ENCODE data around the gene MAPKAP1. TPM values are rescaled to one million over a fixed set of nuclear protein-coding genes. Genes with fewer than 3 reads are reported as not detected.
"Not testable (repeated sequence)": the region's sequence is repeated elsewhere in the genome, so short reads cannot be mapped to it uniquely, and the experiment has no call there.

Gene MAPKAP1
- total and polyA plus RNA-seq, 2 experiments from 2014 or later, result 68.4 to 98.5 TPM

DNA sequence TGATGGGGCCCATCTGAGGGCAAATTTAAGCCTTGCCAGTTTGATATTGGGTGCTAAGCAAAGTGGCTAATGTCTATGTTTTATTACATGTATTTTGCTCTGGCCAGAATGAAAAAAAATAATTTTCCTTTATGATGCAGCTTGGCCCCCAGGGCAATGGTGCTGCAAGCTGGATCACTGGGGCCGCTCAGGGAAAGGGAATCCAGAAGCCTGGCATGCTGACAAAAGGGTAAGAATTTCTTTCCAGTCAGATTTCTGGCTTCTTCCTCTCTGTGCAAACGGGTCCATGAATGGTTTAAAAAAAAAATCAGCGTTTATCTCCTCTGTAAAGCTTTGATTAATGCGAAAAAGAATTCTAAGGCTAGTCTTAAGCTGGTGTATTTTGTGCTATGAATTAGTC, 138.4 kb downstream of the MAPKAP1 start (continued):
- TF ChIP-seq, protein P1, sequence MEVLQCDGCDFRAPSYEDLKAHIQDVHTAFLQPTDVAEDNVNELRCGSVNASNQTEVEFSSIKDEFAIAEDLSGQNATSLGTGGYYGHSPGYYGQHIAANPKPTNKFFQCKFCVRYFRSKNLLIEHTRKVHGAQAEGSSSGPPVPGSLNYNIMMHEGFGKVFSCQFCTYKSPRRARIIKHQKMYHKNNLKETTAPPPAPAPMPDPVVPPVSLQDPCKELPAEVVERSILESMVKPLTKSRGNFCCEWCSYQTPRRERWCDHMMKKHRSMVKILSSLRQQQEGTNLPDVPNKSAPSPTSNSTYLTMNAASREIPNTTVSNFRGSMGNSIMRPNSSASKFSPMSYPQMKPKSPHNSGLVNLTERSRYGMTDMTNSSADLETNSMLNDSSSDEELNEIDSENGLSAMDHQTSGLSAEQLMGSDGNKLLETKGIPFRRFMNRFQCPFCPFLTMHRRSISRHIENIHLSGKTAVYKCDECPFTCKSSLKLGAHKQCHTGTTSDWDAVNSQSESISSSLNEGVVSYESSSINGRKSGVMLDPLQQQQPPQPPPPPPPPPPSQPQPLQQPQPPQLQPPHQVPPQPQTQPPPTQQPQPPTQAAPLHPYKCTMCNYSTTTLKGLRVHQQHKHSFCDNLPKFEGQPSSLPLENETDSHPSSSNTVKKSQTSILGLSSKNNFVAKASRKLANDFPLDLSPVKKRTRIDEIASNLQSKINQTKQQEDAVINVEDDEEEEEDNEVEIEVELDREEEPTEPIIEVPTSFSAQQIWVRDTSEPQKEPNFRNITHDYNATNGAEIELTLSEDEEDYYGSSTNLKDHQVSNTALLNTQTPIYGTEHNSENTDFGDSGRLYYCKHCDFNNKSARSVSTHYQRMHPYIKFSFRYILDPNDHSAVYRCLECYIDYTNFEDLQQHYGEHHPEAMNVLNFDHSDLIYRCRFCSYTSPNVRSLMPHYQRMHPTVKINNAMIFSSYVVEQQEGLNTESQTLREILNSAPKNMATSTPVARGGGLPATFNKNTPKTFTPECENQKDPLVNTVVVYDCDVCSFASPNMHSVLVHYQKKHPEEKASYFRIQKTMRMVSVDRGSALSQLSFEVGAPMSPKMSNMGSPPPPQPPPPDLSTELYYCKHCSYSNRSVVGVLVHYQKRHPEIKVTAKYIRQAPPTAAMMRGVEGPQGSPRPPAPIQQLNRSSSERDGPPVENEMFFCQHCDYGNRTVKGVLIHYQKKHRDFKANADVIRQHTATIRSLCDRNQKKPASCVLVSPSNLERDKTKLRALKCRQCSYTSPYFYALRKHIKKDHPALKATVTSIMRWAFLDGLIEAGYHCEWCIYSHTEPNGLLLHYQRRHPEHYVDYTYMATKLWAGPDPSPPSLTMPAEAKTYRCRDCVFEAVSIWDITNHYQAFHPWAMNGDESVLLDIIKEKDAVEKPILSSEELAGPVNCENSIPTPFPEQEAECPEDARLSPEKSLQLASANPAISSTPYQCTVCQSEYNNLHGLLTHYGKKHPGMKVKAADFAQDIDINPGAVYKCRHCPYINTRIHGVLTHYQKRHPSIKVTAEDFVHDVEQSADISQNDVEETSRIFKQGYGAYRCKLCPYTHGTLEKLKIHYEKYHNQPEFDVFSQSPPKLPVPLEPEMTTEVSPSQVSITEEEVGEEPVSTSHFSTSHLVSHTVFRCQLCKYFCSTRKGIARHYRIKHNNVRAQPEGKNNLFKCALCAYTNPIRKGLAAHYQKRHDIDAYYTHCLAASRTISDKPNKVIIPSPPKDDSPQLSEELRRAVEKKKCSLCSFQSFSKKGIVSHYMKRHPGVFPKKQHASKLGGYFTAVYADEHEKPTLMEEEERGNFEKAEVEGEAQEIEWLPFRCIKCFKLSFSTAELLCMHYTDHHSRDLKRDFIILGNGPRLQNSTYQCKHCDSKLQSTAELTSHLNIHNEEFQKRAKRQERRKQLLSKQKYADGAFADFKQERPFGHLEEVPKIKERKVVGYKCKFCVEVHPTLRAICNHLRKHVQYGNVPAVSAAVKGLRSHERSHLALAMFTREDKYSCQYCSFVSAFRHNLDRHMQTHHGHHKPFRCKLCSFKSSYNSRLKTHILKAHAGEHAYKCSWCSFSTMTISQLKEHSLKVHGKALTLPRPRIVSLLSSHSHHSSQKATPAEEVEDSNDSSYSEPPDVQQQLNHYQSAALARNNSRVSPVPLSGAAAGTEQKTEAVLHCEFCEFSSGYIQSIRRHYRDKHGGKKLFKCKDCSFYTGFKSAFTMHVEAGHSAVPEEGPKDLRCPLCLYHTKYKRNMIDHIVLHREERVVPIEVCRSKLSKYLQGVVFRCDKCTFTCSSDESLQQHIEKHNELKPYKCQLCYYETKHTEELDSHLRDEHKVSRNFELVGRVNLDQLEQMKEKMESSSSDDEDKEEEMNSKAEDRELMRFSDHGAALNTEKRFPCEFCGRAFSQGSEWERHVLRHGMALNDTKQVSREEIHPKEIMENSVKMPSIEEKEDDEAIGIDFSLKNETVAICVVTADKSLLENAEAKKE (CRISPR knock-in tag; IDR thresholded peaks at IDR 0.05), result no peak
- TF ChIP-seq, protein P2, sequence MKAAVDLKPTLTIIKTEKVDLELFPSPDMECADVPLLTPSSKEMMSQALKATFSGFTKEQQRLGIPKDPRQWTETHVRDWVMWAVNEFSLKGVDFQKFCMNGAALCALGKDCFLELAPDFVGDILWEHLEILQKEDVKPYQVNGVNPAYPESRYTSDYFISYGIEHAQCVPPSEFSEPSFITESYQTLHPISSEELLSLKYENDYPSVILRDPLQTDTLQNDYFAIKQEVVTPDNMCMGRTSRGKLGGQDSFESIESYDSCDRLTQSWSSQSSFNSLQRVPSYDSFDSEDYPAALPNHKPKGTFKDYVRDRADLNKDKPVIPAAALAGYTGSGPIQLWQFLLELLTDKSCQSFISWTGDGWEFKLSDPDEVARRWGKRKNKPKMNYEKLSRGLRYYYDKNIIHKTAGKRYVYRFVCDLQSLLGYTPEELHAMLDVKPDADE (IDR thresholded peaks at IDR 0.05), result no peak
- TF ChIP-seq JUNB (IDR thresholded peaks at IDR 0.05; ENCODE audit: unreplicated experiment) (no peak), ZNF114 (CRISPR knock-in tag; IDR thresholded peaks at IDR 0.05) (no peak), STAT1 (IDR thresholded peaks at IDR 0.05; ENCODE audit: unreplicated experiment) (no peak), EZH2 (IDR thresholded peaks at IDR 0.05; ENCODE audit: low read depth, unreplicated experiment) (no peak), ZNF331 (CRISPR knock-in tag; IDR thresholded peaks at IDR 0.05; ENCODE audit: low read depth) (no peak), NANOG (IDR thresholded peaks at IDR 0.05; ENCODE audit: borderline replicate concordance) (no peak)

DNA sequence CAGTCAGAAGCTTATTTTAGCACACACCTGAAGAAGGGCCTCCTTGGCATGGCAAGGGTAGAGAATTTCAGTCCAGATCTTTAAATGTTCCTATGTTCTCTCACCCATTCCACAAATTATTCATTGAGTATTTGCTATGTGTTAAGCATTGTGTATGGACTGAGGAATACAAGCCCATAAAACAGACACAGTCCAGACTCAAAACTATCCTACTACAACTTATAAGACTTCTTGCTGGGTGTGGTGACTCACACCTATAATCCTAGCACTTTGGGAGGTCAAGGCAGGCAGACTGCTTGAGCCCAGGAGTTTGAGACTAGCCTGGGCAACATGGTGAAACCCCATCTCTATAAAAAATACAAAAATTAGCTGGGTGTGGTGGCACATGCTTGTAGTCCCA, 141.0 kb downstream of the MAPKAP1 start:
- peaks cover 11% of the 10 kb centered on the region for H3K9me3 Mint-ChIP-seq
- not testable (repeated sequence) for H3K4me1 Mint-ChIP-seq

More for the DNA sequence above, 141.0 kb downstream of the MAPKAP1 start:
- H3K27ac Mint-ChIP-seq; H3K27me3 Mint-ChIP-seq (ENCODE audit: insufficient read depth, low read depth, poor library complexity); H3K36me3 ChIP-seq (ENCODE audit: insufficient read depth); DNase-seq (ENCODE audit: low spot score); H3K4me2 ChIP-seq; H3K4me1 ChIP-seq (ENCODE audit: insufficient read depth); H3K4me3 ChIP-seq; H2AFZ ChIP-seq; H3F3A ChIP-seq (replicated peaks; ENCODE audit: low read depth); H3K4me3 Mint-ChIP-seq; ATAC-seq; H3K9me2 ChIP-seq (ENCODE audit: insufficient read depth); H3K79me2 ChIP-seq (replicated peaks; ENCODE audit: insufficient read depth); H3K27ac ChIP-seq (ENCODE audit: low read depth); H3K27me3 ChIP-seq (ENCODE audit: insufficient read depth); H4K20me1 ChIP-seq (replicated peaks; ENCODE audit: insufficient read depth): not testable (repeated sequence)
- peaks cover 12% of the 10 kb centered on the region for H3K36me3 Mint-ChIP-seq (ENCODE audit: low read depth)

Data from GM23338 (cell line).